GM18499 (cell line): ENCODE data around the gene CRACR2A.

Source experiments
- ATAC-seq: cut with Tn5 transposase; IDR thresholded peaks from one replicate; pipeline ENCODE4 v1.9.1; 2021; ENCODE audit warnings: moderate number of reproducible peaks; ENCODE audit not compliant: insufficient read depth, unreplicated experiment

Gene CRACR2A

GRCh38 chr12:3579446-3580093, 173.3 kb downstream of the CRACR2A start:
- no peak for ATAC-seq

GRCh38 chr12:3578557-3578956, 174.4 kb downstream of the CRACR2A start:
- no peak for ATAC-seq

- ATAC-seq: no peak
Observed at GRCh38 chr12:3576891-3577290, 176.0 kb downstream of the CRACR2A start.

GRCh38 chr12:3574986-3575385, 177.9 kb downstream of the CRACR2A start:
- ATAC-seq: no peak

GRCh38 chr12:3572560-3572959, 180.3 kb downstream of the CRACR2A start:
- no peak for ATAC-seq

GRCh38 chr12:3571724-3572123, 181.2 kb downstream of the CRACR2A start:
- ATAC-seq: no peak

GRCh38 chr12:3571323-3571722, 181.6 kb downstream of the CRACR2A start:
- ATAC-seq: no peak

GRCh38 chr12:3568695-3569094, 184.2 kb downstream of the CRACR2A start:
- ATAC-seq: no peak

GRCh38 chr12:3565985-3566384, 186.9 kb downstream of the CRACR2A start:
- ATAC-seq: no peak
